HEK293 (cell line): Measurements from ENCODE around the gene HGF.

Experiments used
- HOXA7 ChIP-seq: sonication (generic); formaldehyde crosslinking; IDR thresholded peaks from 2 replicates; pipeline ENCODE4 v1.8.1; 2022; ENCODE audit warnings: missing genetic modification reagents, borderline replicate concordance
- KLF7 ChIP-seq: fragments of 450-650 bp; formaldehyde crosslinking; IDR thresholded peaks from 2 replicates; pipeline ENCODE4 v1.5.1; 2016; ENCODE audit warnings: missing biosample characterization, missing genetic modification characterization, borderline replicate concordance
- SALL2 ChIP-seq: fragments of 450-650 bp; formaldehyde crosslinking; IDR thresholded peaks from 2 replicates; pipeline ENCODE4 v1.5.0; 2017; ENCODE audit warnings: missing biosample characterization, mild to moderate bottlenecking, missing genetic modification characterization, borderline replicate concordance
- SP2 ChIP-seq: fragments of 450-650 bp; formaldehyde crosslinking; IDR thresholded peaks from 2 replicates; pipeline ENCODE4 v1.5.1; 2016; ENCODE audit warnings: missing biosample characterization, missing genetic modification characterization
- ZNF133 ChIP-seq: fragments of 450-650 bp; formaldehyde crosslinking; IDR thresholded peaks from 2 replicates; pipeline ENCODE4 v1.5.1; 2016; ENCODE audit warnings: missing biosample characterization, missing genetic modification characterization
- ZNF239 ChIP-seq: fragments of 450-650 bp; formaldehyde crosslinking; IDR thresholded peaks from 2 replicates; pipeline ENCODE4 v1.5.1; 2016; ENCODE audit warnings: missing biosample characterization, missing genetic modification characterization
- ZNF561 ChIP-seq: fragments of 450-650 bp; IDR thresholded peaks from 2 replicates; pipeline ENCODE4 v1.5.1; 2018; ENCODE audit warnings: missing biosample characterization, missing genetic modification characterization, borderline replicate concordance
- ZNF621 ChIP-seq: fragments of 450-650 bp; formaldehyde crosslinking; IDR thresholded peaks from 2 replicates; pipeline ENCODE4 v1.5.1; 2017; ENCODE audit warnings: missing biosample characterization, missing genetic modification characterization
- ZNF768 ChIP-seq: fragments of 450-650 bp; formaldehyde crosslinking; IDR thresholded peaks from 2 replicates; pipeline ENCODE4 v1.5.1; 2018; ENCODE audit warnings: missing biosample characterization, mild to moderate bottlenecking, missing genetic modification characterization
- ZNF785 ChIP-seq: fragments of 450-650 bp; formaldehyde crosslinking; IDR thresholded peaks from 2 replicates; pipeline ENCODE4 v1.5.1; 2016; ENCODE audit warnings: missing biosample characterization, missing genetic modification characterization
- TF ChIP-seq, protein P1 (sequence below): fragments of 450-650 bp; formaldehyde crosslinking; IDR thresholded peaks from 2 replicates; pipeline ENCODE4 v1.5.1; 2016; ENCODE audit warnings: missing biosample characterization, missing genetic modification characterization
- TF ChIP-seq, protein P2 (sequence below): fragments of 450-650 bp; formaldehyde crosslinking; IDR thresholded peaks from 2 replicates; pipeline ENCODE4 v1.5.1; 2017; ENCODE audit warnings: missing biosample characterization, missing genetic modification characterization

DNA sequence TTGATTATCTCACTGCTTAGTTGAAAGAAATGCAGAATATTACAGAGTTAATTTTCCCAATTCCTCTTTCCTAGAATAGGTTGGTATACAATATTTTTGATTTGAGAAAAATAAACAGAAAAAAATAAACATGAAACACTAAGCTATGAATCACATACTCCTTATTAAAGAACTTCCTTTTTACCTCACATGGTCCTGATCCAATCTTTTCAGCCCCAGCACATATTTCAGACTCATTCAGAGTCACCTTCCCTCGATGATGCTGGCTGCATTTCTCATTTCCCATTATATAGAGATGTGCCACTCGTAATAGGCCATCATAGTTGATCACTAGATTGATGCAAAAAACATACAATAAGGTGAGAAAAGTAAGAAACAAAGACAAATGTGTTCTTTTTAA is 64.6 kb downstream of the HGF start:
- no peak for TF ChIP-seq HOXA7 (CRISPR knock-in tag)
- no peak for TF ChIP-seq ZNF239 (tag by site-specific recombination)
- TF ChIP-seq, protein P1, sequence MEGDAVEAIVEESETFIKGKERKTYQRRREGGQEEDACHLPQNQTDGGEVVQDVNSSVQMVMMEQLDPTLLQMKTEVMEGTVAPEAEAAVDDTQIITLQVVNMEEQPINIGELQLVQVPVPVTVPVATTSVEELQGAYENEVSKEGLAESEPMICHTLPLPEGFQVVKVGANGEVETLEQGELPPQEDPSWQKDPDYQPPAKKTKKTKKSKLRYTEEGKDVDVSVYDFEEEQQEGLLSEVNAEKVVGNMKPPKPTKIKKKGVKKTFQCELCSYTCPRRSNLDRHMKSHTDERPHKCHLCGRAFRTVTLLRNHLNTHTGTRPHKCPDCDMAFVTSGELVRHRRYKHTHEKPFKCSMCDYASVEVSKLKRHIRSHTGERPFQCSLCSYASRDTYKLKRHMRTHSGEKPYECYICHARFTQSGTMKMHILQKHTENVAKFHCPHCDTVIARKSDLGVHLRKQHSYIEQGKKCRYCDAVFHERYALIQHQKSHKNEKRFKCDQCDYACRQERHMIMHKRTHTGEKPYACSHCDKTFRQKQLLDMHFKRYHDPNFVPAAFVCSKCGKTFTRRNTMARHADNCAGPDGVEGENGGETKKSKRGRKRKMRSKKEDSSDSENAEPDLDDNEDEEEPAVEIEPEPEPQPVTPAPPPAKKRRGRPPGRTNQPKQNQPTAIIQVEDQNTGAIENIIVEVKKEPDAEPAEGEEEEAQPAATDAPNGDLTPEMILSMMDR (tag by site-specific recombination): no peak
- TF ChIP-seq ZNF133 (tag by site-specific recombination): no peak
- TF ChIP-seq, protein P2, sequence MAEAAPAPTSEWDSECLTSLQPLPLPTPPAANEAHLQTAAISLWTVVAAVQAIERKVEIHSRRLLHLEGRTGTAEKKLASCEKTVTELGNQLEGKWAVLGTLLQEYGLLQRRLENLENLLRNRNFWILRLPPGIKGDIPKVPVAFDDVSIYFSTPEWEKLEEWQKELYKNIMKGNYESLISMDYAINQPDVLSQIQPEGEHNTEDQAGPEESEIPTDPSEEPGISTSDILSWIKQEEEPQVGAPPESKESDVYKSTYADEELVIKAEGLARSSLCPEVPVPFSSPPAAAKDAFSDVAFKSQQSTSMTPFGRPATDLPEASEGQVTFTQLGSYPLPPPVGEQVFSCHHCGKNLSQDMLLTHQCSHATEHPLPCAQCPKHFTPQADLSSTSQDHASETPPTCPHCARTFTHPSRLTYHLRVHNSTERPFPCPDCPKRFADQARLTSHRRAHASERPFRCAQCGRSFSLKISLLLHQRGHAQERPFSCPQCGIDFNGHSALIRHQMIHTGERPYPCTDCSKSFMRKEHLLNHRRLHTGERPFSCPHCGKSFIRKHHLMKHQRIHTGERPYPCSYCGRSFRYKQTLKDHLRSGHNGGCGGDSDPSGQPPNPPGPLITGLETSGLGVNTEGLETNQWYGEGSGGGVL: no peak
- TF ChIP-seq ZNF621 (tag by site-specific recombination): no peak
- TF ChIP-seq SP2 (tag by site-specific recombination): no peak
- no peak for TF ChIP-seq KLF7 (tag by site-specific recombination)
- no peak for TF ChIP-seq ZNF768 (tag by site-specific recombination)
- TF ChIP-seq ZNF561 (tag by site-specific recombination): no peak
- TF ChIP-seq ZNF785 (tag by site-specific recombination): no peak
- TF ChIP-seq SALL2 (tag by site-specific recombination): no peak
